Adipocyte (in vitro differentiated cells): ENCODE measurements around the gene ZMYND12.

Experiments used
- DNase-seq: peaks from one replicate; pipeline ENCODE4 v3.0.0-alpha.2; 2015; ENCODE audit warnings: low read depth
- H3K27me3 ChIP-seq: replicated peaks from 2 replicates; pipeline ENCODE4 v1.7.0; 2013; ENCODE audit warnings: mild to moderate bottlenecking, low read length, moderate library complexity; ENCODE audit not compliant: control insufficient read depth, insufficient read depth
- H3K36me3 ChIP-seq: 2 replicates; pipeline ENCODE4 v1.7.0; 2013; ENCODE audit warnings: low read length, mild to moderate bottlenecking, moderate library complexity; ENCODE audit not compliant: control insufficient read depth, insufficient read depth, severe bottlenecking
- H3K4me1 ChIP-seq: 2 replicates; pipeline ENCODE4 v1.7.0; 2013; ENCODE audit warnings: mild to moderate bottlenecking, low read length, moderate library complexity; ENCODE audit not compliant: control insufficient read depth, insufficient read depth
- H3K4me3 ChIP-seq: 2 replicates; pipeline ENCODE4 v1.7.0; 2013; ENCODE audit warnings: mild to moderate bottlenecking, low read length, moderate library complexity
- H3K9ac ChIP-seq: 2 replicates; pipeline ENCODE4 v1.7.0; 2013; ENCODE audit warnings: mild to moderate bottlenecking, low read length, moderate library complexity
- H3K9me3 ChIP-seq: 2 replicates; pipeline ENCODE4 v1.7.0; 2013; ENCODE audit warnings: mild to moderate bottlenecking, low read length, moderate library complexity; ENCODE audit not compliant: control insufficient read depth

Gene ZMYND12

DNA sequence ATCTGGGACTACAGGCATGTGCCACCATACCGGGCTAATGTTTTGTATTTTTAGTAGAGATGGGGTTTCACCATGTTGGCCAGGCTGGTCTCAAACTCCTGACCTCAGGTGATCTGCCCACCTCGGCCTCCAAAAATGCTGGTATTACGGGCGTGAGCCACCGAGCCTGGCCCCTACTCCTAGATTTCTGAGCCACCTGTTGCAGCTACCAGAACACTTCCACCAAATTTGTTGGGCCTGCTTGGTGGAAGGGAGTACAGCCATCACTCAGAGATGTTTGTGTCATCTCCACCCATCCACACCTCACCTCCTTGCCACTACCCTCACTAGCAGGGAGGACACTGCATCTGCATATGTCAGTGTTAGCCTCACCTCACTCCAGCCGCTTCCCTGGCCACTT is 69.8 kb downstream of the ZMYND12 start:
- Histone ChIP-seq H3K4me1 (no peaks in the 10 kb centered on the region), H3K36me3 (no peaks in the 10 kb centered on the region), H3K9me3 (no peaks in the 10 kb centered on the region), H3K4me3 (no peak overlapping the region), H3K9ac (no peak overlapping the region), H3K27me3 (peaks cover 24% of the 10 kb centered on the region)
- DNase-seq = no peak

GRCh38 chr1:42385283-42385682 is 70.5 kb downstream of the ZMYND12 start:
- no peak overlapping the region for H3K4me3 ChIP-seq
- H3K4me1 ChIP-seq = no peaks in the 10 kb centered on the region
- no peaks in the 10 kb centered on the region for H3K9me3 ChIP-seq
- DNase-seq = peak; percentile 29
- no peak overlapping the region for H3K9ac ChIP-seq
- no peaks in the 10 kb centered on the region for H3K36me3 ChIP-seq
- H3K27me3 ChIP-seq = peaks cover 17% of the 10 kb centered on the region

DNA sequence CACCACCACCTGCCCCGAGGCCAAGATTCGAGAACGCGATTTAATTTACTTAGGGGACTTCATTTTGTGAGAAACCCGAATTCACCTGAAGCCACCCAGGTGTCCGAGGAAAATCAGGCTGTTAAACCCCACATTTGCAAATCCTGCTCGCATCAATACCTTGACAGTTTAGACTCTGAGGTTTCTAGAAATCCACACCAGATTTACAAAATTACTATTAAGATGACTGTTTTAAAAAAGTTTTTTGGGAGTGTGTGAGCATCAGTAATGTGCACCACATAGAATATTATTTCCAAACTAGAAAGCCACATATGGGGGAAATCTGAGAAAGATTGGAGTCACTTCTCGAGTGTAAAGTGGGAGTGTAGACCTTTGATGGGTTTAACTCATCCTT is 74.5 kb downstream of the ZMYND12 start:
- Histone ChIP-seq H3K4me1 (no peaks in the 10 kb centered on the region), H3K27me3 (peaks cover 18% of the 10 kb centered on the region), H3K9me3 (no peaks in the 10 kb centered on the region), H3K36me3 (no peaks in the 10 kb centered on the region), H3K4me3 (peak overlapping the region; percentile 77), H3K9ac (no peak overlapping the region)
- DNase-seq = no peak

DNA sequence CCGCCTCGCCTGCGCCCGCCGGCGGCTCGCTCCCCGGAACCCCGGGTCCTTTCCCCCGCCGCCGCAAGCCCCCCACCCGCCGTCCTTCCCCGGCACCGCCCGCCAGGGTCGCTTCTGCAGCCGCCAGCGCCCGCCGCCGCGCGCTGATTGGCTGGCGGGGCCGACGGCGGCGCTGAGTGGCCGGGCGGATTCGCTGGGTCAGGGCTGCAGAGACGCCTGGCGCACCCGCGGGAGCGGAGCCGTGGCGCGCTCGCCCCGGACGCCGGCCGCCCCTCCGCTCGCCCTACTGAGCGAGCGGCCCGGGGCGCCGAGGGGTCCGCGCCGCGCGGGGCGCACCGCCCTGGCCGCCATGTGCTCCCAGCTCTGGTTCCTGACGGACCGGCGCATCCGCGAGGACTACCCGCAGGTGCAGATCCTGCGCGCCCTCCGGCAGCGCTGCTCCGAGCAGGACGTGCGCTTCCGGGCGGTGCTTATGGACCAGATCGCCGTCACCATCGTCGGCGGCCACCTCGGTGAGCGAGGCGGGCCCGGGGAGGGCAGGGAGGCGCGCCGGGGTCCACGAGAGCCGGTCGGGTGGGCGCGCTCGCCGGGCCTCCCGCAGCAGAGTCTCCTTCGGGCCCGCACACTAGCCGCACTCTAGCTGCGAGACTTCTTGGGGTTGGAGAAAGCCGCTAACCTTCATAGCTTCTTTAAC is 75.1 kb downstream of the ZMYND12 start, which contains the start of gene RIMKLA:
RIMKLA (plus strand) TSS at position 207 of the 694 bp plus-strand sequence; CDS start at position 350, 143 bp downstream.
- Histone ChIP-seq H3K4me1 (no peaks in the 10 kb centered on the region), H3K27me3 (peaks cover 18% of the 10 kb centered on the region), H3K9ac (no peak within 1 kb of the TSS), H3K9me3 (no peaks in the 10 kb centered on the region), H3K4me3 (peak within 1 kb of the TSS; percentile 77), H3K36me3 (no peaks in the 10 kb centered on the region)
- DNase-seq = peak; percentile 65
